NT2/D1 (cell line): ENCODE data around the gene AFG3L2.

Source experiments
- YY1 ChIP-seq: IDR thresholded peaks from 2 replicates; pipeline ENCODE4 v1.6.1; 2011; ENCODE audit not compliant: insufficient read length, insufficient read depth
- ZNF274 ChIP-seq: IDR thresholded peaks from 2 replicates; pipeline ENCODE4 v1.6.1; 2011; ENCODE audit warnings: mild to moderate bottlenecking, low read depth, low read length

GRCh38 chr18:12398625-12399024 lies 21.6 kb upstream of the AFG3L2 start:
- TF ChIP-seq YY1 (no peak), ZNF274 (no peak)
